SHP77 treated with DMSO at 0.1 percent for 48 hours (cell line): Measurements from ENCODE around the gene CNTNAP2.
"Not testable (repeated sequence)": the region's sequence is repeated elsewhere in the genome, so short reads cannot be mapped to it uniquely, and the experiment has no call there.

Experiments
- DNase-seq: peaks from one replicate; lab custom pipeline; 2025; lab: John Stamatoyannopoulos, UW

The CNTNAP2 gene

GRCh38 chr7:148447221-148447849 lies 2330.7 kb downstream of the CNTNAP2 start:
- no peak for DNase-seq

GRCh38 chr7:148451526-148451925 lies 2334.9 kb downstream of the CNTNAP2 start:
- not testable (repeated sequence) for DNase-seq

GRCh38 chr7:148456351-148456750 lies 2339.8 kb downstream of the CNTNAP2 start:
- DNase-seq: no peak

GRCh38 chr7:148457310-148457921 lies 2340.8 kb downstream of the CNTNAP2 start:
- no peak for DNase-seq

GRCh38 chr7:148458263-148458662 lies 2341.7 kb downstream of the CNTNAP2 start:
- no peak for DNase-seq

GRCh38 chr7:148461392-148462179 lies 2345.0 kb downstream of the CNTNAP2 start:
- DNase-seq: no peak

GRCh38 chr7:148462774-148463173 lies 2346.2 kb downstream of the CNTNAP2 start:
- DNase-seq: not testable (repeated sequence)

- DNase-seq: no peak
These were observed 2346.6 kb downstream of the CNTNAP2 start for GRCh38 chr7:148463210-148463609.

GRCh38 chr7:148464947-148465346 lies 2348.3 kb downstream of the CNTNAP2 start:
- DNase-seq: no peak

- DNase-seq: not testable (repeated sequence)
These were observed 2348.8 kb downstream of the CNTNAP2 start for GRCh38 chr7:148465441-148465840.

GRCh38 chr7:148466120-148466519 lies 2349.5 kb downstream of the CNTNAP2 start:
- DNase-seq: no peak

GRCh38 chr7:148468700-148469098 lies 2352.1 kb downstream of the CNTNAP2 start:
- DNase-seq: no peak
